ENCODE measurements around the gene MYT1.
"Not testable (repeated sequence)": the region's sequence is repeated elsewhere in the genome, so short reads cannot be mapped to it uniquely, and the experiment has no call there.

Gene MYT1

DNA sequence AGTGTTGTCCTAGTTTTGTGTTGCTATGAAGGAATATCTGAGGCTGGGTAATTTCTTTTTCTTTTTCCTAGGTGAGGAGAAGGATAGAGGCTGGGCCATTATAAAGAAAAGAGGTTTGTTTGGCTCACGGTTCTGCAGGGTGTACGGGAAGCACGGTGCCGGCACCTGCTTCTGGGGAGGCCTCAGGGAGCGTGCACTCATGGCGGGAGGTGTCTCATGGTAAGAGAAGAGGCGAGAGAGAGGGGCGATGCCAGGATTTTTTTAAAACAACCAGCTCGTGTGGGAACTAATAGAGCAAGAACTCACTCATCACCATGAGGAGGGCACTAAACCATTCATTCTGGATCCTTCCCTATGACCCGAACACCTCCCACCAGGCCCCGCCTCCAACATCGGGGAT, 42.7 kb upstream of the MYT1 start:
- DNase-seq (ENCODE audit: low spot score), result no peak
- TF ChIP-seq, protein P1, sequence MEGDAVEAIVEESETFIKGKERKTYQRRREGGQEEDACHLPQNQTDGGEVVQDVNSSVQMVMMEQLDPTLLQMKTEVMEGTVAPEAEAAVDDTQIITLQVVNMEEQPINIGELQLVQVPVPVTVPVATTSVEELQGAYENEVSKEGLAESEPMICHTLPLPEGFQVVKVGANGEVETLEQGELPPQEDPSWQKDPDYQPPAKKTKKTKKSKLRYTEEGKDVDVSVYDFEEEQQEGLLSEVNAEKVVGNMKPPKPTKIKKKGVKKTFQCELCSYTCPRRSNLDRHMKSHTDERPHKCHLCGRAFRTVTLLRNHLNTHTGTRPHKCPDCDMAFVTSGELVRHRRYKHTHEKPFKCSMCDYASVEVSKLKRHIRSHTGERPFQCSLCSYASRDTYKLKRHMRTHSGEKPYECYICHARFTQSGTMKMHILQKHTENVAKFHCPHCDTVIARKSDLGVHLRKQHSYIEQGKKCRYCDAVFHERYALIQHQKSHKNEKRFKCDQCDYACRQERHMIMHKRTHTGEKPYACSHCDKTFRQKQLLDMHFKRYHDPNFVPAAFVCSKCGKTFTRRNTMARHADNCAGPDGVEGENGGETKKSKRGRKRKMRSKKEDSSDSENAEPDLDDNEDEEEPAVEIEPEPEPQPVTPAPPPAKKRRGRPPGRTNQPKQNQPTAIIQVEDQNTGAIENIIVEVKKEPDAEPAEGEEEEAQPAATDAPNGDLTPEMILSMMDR (IDR thresholded peaks at IDR 0.05; ENCODE audit: extremely low read depth, missing control alignments), result no peak

DNA sequence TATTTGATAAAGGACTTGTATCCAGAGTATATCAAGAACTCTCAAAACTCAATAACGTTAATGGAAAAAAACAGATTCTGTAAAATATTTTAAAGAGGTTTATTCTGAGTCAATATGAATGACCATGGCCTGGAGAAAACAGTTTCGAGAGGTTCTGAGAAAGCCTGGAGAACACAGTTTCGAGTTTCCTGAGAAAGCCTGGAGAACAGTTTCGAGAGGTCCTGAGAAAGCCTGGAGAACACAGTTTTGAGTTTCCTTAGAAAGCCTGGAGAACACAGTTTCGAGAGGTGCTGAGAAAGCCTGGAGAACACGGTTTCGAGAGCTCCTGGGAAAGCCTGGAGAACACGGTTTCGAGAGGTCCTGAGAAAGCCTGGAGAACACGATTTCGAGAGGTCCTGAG, 41.3 kb upstream of the MYT1 start:
- DNase-seq (ENCODE audit: low spot score), result not testable (repeated sequence)

DNA sequence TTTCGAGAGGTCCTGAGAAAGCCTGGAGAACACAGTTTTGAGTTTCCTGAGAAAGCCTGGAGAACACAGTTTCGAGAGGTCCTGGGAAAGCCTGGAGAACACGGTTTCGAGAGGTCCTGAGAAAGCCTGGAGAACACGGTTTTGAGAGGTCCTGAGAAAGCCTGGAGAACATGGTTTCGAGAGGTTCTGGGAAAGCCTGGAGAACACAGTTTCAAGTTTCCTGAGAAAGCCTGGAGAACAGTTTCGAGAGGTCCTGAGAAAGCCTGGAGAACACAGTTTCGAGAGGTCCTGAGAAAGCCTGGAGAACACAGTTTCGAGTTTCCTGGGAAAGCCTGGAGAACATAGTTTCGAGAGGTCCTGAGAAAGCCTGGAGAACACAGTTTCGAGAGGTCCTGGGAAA, 40.7 kb upstream of the MYT1 start:
- DNase-seq (ENCODE audit: low spot score), result not testable (repeated sequence)

- no peak for DNase-seq (ENCODE audit: low spot score)
- TF ChIP-seq, protein P1 (IDR thresholded peaks at IDR 0.05; ENCODE audit: extremely low read depth, missing control alignments), result no peak
These were observed 35.0 kb upstream of the MYT1 start for GRCh38 chr20:64129146-64129782.

DNA sequence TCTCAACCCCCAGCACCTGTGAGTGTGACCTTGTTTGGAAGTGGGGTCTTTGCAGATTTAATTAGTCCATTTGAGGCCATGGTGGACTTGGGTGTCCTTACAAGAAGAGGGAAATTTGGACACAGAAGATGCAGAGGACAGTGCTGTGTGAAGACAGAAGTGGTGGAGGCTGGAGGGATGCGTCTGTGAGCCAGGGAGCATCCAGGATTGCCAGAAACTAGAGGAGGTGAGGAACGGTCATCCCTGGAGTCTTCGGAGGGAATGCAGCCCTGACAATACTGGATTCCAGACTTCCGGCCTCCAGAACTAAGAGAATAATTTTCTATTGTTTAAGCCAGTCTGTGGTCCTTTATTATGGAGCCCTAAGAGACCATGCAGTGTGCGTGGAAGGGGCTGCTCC, 34.0 kb upstream of the MYT1 start:
- TF ChIP-seq, protein P1 (IDR thresholded peaks at IDR 0.05; ENCODE audit: extremely low read depth, missing control alignments), result no peak
- DNase-seq (ENCODE audit: low spot score), result no peak

DNA sequence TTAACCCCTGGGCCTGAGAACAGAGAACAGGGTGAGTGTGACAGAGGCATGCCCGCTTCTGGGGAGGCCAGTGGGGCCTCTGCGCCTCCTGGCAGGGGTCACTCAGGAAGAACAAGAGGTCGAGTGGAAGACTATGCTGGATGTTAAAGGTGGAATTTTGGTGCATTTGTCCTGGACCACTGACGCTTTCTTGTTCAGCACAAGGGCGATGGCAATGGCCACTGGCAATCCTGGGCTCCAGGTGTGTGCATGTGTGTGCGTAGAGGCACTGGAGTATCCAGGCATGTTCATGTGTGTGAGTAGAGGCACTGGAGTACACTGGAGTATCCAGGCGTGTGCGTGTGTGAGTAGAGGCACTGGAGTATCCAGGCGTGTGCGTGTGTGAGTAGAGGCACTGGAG, 33.4 kb upstream of the MYT1 start:
- DNase-seq (ENCODE audit: low spot score), result no peak
- TF ChIP-seq, protein P1 (IDR thresholded peaks at IDR 0.05; ENCODE audit: extremely low read depth, missing control alignments), result no peak

DNA sequence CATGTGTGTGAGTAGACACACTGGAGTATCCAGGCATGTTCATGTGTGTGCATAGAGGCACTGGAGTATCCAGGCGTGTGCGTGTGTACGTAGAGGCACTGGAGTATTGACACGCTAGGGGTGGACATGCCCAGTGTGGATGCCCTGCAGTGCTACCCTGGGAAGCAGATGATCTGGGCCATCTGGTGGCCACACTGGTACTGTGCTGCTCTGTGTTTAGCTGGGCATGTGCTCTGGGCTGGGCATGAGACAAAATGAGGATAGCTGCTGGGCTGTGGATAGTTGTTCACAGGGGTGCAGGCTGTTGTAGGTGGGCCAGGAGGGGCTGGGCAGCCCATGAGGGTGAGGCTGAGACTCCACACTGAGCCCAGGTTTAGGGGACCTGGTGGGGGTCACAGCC, 32.8 kb upstream of the MYT1 start:
- no peak for DNase-seq (ENCODE audit: low spot score)

GRCh38 chr20:64133951-64134407, 30.3 kb upstream of the MYT1 start:
- DNase-seq (ENCODE audit: low spot score), result no peak
- TF ChIP-seq, protein P1 (IDR thresholded peaks at IDR 0.05; ENCODE audit: extremely low read depth, missing control alignments), result no peak

More for the DNA sequence above, 32.8 kb upstream of the MYT1 start:
- TF ChIP-seq, protein P1 (IDR thresholded peaks at IDR 0.05; ENCODE audit: extremely low read depth, missing control alignments), result no peak

DNA sequence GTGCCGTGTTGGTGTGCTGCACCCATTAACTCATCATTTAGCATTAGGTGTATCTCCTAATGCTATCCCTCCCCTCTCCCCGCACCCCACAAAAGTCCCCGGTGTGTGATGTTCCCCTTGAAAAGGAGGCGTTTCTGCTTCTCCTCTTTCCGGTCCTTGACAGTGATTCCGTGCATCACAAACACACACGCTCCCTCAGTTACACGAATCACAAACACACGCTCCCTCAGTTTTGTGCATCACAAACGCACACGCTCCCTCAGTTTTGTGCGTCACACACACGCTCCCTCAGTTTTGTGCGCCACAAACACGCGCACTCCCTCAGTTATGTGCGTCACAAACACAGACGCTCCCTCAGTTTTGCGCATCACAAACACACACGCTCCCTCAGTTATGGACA, 29.5 kb upstream of the MYT1 start:
- DNase-seq (ENCODE audit: low spot score), result not testable (repeated sequence)
